ENCODE measurements around the gene VKORC1. TPM values are rescaled to one million over a fixed set of nuclear protein-coding genes. Genes with fewer than 3 reads are reported as not detected.

Gene VKORC1
- total and polyA plus RNA-seq, 2 of the 8 experiments (the other 6 are each of a cell fraction or from before 2014, with no cell fraction given), result 84.1 to 483 TPM

DNA sequence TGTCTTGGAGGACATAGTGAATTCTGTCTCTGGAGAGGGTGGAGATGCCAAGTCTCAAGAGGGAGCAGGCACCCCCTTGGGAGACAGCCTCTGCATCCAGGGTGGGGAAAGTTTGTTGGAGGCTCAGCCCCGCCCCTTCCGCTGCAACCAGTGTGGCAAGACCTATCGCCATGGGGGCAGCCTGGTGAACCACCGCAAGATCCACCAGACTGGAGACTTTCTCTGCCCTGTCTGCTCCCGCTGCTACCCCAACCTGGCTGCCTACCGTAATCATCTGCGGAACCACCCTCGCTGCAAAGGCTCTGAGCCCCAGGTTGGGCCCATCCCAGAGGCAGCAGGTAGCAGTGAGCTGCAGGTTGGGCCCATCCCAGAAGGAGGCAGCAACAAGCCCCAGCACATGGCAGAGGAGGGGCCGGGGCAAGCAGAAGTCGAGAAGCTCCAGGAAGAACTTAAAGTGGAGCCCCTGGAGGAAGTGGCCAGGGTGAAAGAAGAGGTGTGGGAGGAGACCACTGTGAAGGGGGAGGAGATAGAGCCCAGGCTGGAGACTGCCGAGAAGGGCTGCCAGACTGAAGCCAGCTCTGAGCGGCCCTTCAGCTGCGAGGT, 15.2 kb downstream of the VKORC1 start:
- no peak overlapping the region for H2AK5ac ChIP-seq (ENCODE audit: low read depth, low read length)
- no peak overlapping the region for H3K4me3 ChIP-seq (ENCODE audit: extremely low read depth in 1 of 4, insufficient read depth in 2 of 4, low read depth in 3 of 4, low read length in 4 of 4)
- H3K9me3 ChIP-seq (ENCODE audit: insufficient read depth in 2 of 2, low read depth in 1 of 2, low read length in 1 of 2), result no peaks in the 10 kb centered on the region
- POLR2A ChIA-PET (ENCODE audit: partially characterized antibody), result interaction anchor here (0.5 to 4.9 kb wide), 7 partner anchors 13 to 378 kb away, joined by 3 to 26 read pairs (median 3); partner anchors contain the start of gene VKORC1
- no peak overlapping the region for H3K4me2 ChIP-seq (ENCODE audit: insufficient read depth in 1 of 2, low read depth in 2 of 2, low read length in 2 of 2)
- TF ChIP-seq RAD21 (IDR thresholded peaks at IDR 0.05 in 1 of 2, conservative IDR thresholded peaks at IDR 0.05 in 1 of 2; ENCODE audit: low read depth in 2 of 2, low read length in 2 of 2) (peak in 1 of 2 experiments; percentile 15; a peak in 1 of 4 replicates), TEAD4 (IDR thresholded peaks at IDR 0.05; ENCODE audit: low read depth, low read length) (no peak), ASH2L (IDR thresholded peaks at IDR 0.05; ENCODE audit: low read length) (no peak), BACH1 (IDR thresholded peaks at IDR 0.05; ENCODE audit: low read length) (no peak), TAF1 (IDR thresholded peaks at IDR 0.05; ENCODE audit: low read depth, low read length) (no peak)
- TF ChIP-seq, protein P1, sequence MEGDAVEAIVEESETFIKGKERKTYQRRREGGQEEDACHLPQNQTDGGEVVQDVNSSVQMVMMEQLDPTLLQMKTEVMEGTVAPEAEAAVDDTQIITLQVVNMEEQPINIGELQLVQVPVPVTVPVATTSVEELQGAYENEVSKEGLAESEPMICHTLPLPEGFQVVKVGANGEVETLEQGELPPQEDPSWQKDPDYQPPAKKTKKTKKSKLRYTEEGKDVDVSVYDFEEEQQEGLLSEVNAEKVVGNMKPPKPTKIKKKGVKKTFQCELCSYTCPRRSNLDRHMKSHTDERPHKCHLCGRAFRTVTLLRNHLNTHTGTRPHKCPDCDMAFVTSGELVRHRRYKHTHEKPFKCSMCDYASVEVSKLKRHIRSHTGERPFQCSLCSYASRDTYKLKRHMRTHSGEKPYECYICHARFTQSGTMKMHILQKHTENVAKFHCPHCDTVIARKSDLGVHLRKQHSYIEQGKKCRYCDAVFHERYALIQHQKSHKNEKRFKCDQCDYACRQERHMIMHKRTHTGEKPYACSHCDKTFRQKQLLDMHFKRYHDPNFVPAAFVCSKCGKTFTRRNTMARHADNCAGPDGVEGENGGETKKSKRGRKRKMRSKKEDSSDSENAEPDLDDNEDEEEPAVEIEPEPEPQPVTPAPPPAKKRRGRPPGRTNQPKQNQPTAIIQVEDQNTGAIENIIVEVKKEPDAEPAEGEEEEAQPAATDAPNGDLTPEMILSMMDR (IDR thresholded peaks at IDR 0.05; ENCODE audit: control extremely low read depth in 1 of 3, insufficient read depth in 1 of 3, low read depth in 1 of 3, low read length in 3 of 3), result peak in 2 of 3 experiments; percentile 10 to 12; a peak in 1 of 4 replicates
- peaks cover 9 to 31% of the 10 kb centered on the region in 2 experiments for H4K20me1 ChIP-seq (replicated peaks in 1 of 2; ENCODE audit: control insufficient read depth in 1 of 2, insufficient read depth in 2 of 2, low read length in 2 of 2)
- H3K23me2 ChIP-seq (ENCODE audit: low read depth, low read length), result 0 out of 2 replicates have a peak, but pooled peaks cover 3% of the 10 kb centered on the region
- H4K8ac ChIP-seq (ENCODE audit: extremely low read depth, insufficient read depth, low read length), result no peak overlapping the region
- no peak overlapping the region for H4K91ac ChIP-seq (replicated peaks; ENCODE audit: insufficient read length, low read length)
- no peak overlapping the region for H3K18ac ChIP-seq (ENCODE audit: extremely low read depth, low read length)
- no peak overlapping the region for H3K56ac ChIP-seq (replicated peaks; ENCODE audit: insufficient read length, low read depth, low read length)
- no peak overlapping the region for H3K14ac ChIP-seq (ENCODE audit: insufficient read length)
- no peaks in the 10 kb centered on the region for H3K27me3 ChIP-seq (replicated peaks in 1 of 4; ENCODE audit: control insufficient read depth in 3 of 4, extremely low read depth in 1 of 4, insufficient read depth in 3 of 4, low read length in 3 of 4)
- no peak overlapping the region for H3K9ac ChIP-seq (replicated peaks in 1 of 4; ENCODE audit: extremely low read depth in 1 of 4, low read depth in 3 of 4, low read length in 3 of 4)
- FAIRE-seq (no peak), DNase-seq (ENCODE audit: low read depth in 1 of 2, low spot score in 2 of 2) (no peak)
- no peak overlapping the region for H3K27ac ChIP-seq (ENCODE audit: low read depth, low read length)
- H2BK120ac ChIP-seq (replicated peaks; ENCODE audit: low read depth, low read length), result no peak overlapping the region
- H2BK20ac ChIP-seq (ENCODE audit: low read length), result no peak overlapping the region
- H2BK15ac ChIP-seq (ENCODE audit: low read length), result no peak overlapping the region
- H3K79me1 ChIP-seq (ENCODE audit: low read depth, low read length), result peaks cover 4% of the 10 kb centered on the region; the same call in 1 of the 2 replicates
- 90% methylated on average over 13 of the region's 13 CpGs; no CpG with 5 or more reads in 1 of the 2 experiments for WGBS, 2 experiments (ENCODE audit: extremely low coverage in 1 of 2, insufficient coverage in 1 of 2, insufficient read length in 1 of 2, insufficient replicate concordance in 2 of 2, low coverage in 1 of 2, low lambda C conversion rate in 2 of 2, missing lambda C conversion rate in 1 of 2)
- no peak overlapping the region for H2BK5ac ChIP-seq (ENCODE audit: low read depth, low read length)
- H4K5ac ChIP-seq (ENCODE audit: insufficient read length, low read depth, low read length), result no peak overlapping the region
- CTCF ChIA-PET (ENCODE audit: partially characterized antibody), result interaction anchor here (0.6 to 2.1 kb wide), 8 partner anchors 10 to 93 kb away, joined by 3 to 14 read pairs (median 4); partner anchors contain the start of gene PRSS53
- no peak overlapping the region for H3K4ac ChIP-seq (replicated peaks; ENCODE audit: insufficient read length, low read depth, low read length)
- peaks cover 5 to 50% (median 30%) of the 10 kb centered on the region in 4 experiments; a peak in 7 of 8 replicates for H3K36me3 ChIP-seq (ENCODE audit: control insufficient read depth in 2 of 4, insufficient read depth in 4 of 4, low read length in 3 of 4)
- no peaks in the 10 kb centered on the region for H3K4me1 ChIP-seq (replicated peaks in 1 of 4; ENCODE audit: control insufficient read depth in 3 of 4, insufficient read depth in 4 of 4, low read length in 3 of 4)
- no peak overlapping the region for H2BK12ac ChIP-seq (ENCODE audit: low read depth, low read length)
- peaks cover 0 to 37% of the 10 kb centered on the region in 2 experiments; a peak in 2 of 4 replicates for H3K79me2 ChIP-seq (ENCODE audit: control insufficient read depth in 1 of 2, insufficient read depth in 2 of 2, low read length in 2 of 2)
- H3K23ac ChIP-seq (ENCODE audit: insufficient read length), result no peak overlapping the region
- H2AFZ ChIP-seq (ENCODE audit: low read length), result no peak overlapping the region
